Upper lobe of right lung (tissue), 1 donor: ENCODE data around the gene RNF223. TPM values are rescaled to one million over a fixed set of nuclear protein-coding genes. Genes with fewer than 3 reads are reported as not detected.
A peak's percentile ranks its signal among the peaks of the same experiment; 100 is the strongest.
"Not testable (repeated sequence)": the region's sequence is repeated elsewhere in the genome, so short reads cannot be mapped to it uniquely, and the experiment has no call there.

Experiments
- ATAC-seq: fragments of 200-7000 bp; cut with Tn5 transposase; one replicate; pipeline ENCODE4 v1.9.1; 2020; ENCODE audit warnings: mild to moderate bottlenecking, moderate library complexity
- DNase-seq: peaks from one replicate; pipeline ENCODE4 v3.0.0-alpha.2; 2020
- H3K27ac ChIP-seq: fragments of 200-600 bp; one replicate; pipeline ENCODE4 v1.8.0; 2022
- H3K27me3 ChIP-seq: fragments of 200-600 bp; one replicate; pipeline ENCODE4 v1.8.0; 2022; ENCODE audit warnings: mild to moderate bottlenecking
- H3K36me3 ChIP-seq: fragments of 200-600 bp; one replicate; pipeline ENCODE4 v1.8.0; 2022
- H3K4me1 ChIP-seq: fragments of 200-600 bp; one replicate; pipeline ENCODE4 v1.8.0; 2022
- H3K4me3 ChIP-seq: fragments of 200-600 bp; one replicate; pipeline ENCODE4 v1.8.0; 2022; ENCODE audit warnings: mild to moderate bottlenecking
- H3K9me3 ChIP-seq: fragments of 200-600 bp; one replicate; pipeline ENCODE4 v1.8.0; 2022
- intact Hi-C: fragments of 100-400 bp; cut with DNase I; formaldehyde crosslinking; loops from one replicate; pipeline ENCODE4 v1.11.0; 2022
- total RNA-seq: library from RNA; stranded (reverse); fragmentation: NEBNext Ultra II Directional; extraction: Animal tissue kit (Norgen Biotek cat#: 25700); gene quantifications from one replicate; pipeline ENCODE4 v1.2.1, GENCODE V29; 2021
- TF ChIP-seq, protein P1 (sequence below): fragments of 200-600 bp; IDR thresholded peaks from one replicate; pipeline ENCODE4 v1.8.0; 2022; ENCODE audit warnings: antibody characterized with exemption
- donor health status: DM: no; HTN: yes; CAD: no; lungs with severe emphysema.

The RNF223 gene
- total RNA-seq, 1 donor from 2014 or later = 0.55 TPM

GRCh38 chr1:1067860-1068516 lies 6.1 kb downstream of the RNF223 start:
- ATAC-seq = peak; percentile 38
- peak; percentile 86 for DNase-seq
- H3K27ac ChIP-seq = no peak overlapping the region
- H3K36me3 ChIP-seq = no peaks in the 10 kb centered on the region
- peaks cover 13% of the 10 kb centered on the region for H3K4me1 ChIP-seq
- H3K9me3 ChIP-seq = no peaks in the 10 kb centered on the region
- peaks cover 31% of the 10 kb centered on the region for H3K27me3 ChIP-seq
- H3K4me3 ChIP-seq = peak overlapping the region; percentile 47
- TF ChIP-seq, protein P1, sequence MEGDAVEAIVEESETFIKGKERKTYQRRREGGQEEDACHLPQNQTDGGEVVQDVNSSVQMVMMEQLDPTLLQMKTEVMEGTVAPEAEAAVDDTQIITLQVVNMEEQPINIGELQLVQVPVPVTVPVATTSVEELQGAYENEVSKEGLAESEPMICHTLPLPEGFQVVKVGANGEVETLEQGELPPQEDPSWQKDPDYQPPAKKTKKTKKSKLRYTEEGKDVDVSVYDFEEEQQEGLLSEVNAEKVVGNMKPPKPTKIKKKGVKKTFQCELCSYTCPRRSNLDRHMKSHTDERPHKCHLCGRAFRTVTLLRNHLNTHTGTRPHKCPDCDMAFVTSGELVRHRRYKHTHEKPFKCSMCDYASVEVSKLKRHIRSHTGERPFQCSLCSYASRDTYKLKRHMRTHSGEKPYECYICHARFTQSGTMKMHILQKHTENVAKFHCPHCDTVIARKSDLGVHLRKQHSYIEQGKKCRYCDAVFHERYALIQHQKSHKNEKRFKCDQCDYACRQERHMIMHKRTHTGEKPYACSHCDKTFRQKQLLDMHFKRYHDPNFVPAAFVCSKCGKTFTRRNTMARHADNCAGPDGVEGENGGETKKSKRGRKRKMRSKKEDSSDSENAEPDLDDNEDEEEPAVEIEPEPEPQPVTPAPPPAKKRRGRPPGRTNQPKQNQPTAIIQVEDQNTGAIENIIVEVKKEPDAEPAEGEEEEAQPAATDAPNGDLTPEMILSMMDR = no peak
- intact Hi-C loops = loop anchor here (10.0 kb wide), 1 partner anchor 83 kb away; the partner anchor contains the start of gene PERM1

DNA sequence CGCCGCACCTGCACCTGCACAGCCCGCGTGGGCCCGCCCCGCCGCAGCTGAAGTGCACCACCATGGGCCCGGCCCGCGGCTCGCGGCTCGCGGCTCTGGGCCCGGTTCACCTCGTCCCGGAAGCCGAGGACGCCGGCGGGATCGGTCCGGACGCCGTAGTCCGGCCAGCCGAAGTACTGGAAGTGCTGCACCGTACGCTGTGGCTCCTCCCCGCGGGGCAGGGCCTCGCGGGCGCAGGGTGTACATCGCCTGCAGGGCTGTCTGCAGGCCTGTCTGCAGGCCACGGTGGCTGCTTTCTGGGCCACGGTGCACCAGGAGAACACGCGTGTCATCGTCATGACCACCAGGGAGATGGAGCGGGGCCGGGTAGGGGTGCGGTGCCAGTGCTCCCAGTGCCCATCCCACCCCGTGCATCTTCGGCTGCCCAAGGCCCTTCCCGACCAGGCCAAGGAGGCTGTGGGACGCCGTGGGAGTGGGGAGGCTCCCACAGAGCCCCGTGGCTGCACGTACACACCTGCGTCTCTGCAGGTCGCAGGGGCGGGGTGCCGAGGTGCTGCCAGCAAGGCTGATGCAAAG lies 6.7 kb downstream of the RNF223 start:
- Histone ChIP-seq H3K9me3 (no peaks in the 10 kb centered on the region), H3K27me3 (peaks cover 36% of the 10 kb centered on the region), H3K4me1 (peaks cover 13% of the 10 kb centered on the region), H3K27ac (no peak overlapping the region), H3K36me3 (no peaks in the 10 kb centered on the region), H3K4me3 (no peak overlapping the region)
- no peak for DNase-seq
- TF ChIP-seq, protein P1 = no peak
- no peak for ATAC-seq
- intact Hi-C loops = loop anchor here (10.0 kb wide), 1 partner anchor 83 kb away; the partner anchor contains the start of gene PERM1

GRCh38 chr1:1066403-1067283 lies 7.5 kb downstream of the RNF223 start:
- H3K9me3 ChIP-seq = no peaks in the 10 kb centered on the region

GRCh38 chr1:1065940-1066304 lies 8.2 kb downstream of the RNF223 start:
- H3K27ac ChIP-seq, DNase-seq, H3K9me3 ChIP-seq, H3K36me3 ChIP-seq, H3K4me3 ChIP-seq, ATAC-seq: not testable (repeated sequence)
- Histone ChIP-seq H3K4me1 (peaks cover 13% of the 10 kb centered on the region), H3K27me3 (peaks cover 38% of the 10 kb centered on the region)
- intact Hi-C loops = loop anchor here (10.0 kb wide), 1 partner anchor 81 kb away; the partner anchor contains the start of gene PERM1

More at GRCh38 chr1:1066403-1067283, 7.5 kb downstream of the RNF223 start:
- intact Hi-C loops = loop anchor here (10.0 kb wide), 1 partner anchor 82 kb away; the partner anchor contains the start of gene PERM1
- DNase-seq = no peak
- no peak for ATAC-seq
- Histone ChIP-seq H3K27me3 (peaks cover 36% of the 10 kb centered on the region), H3K27ac (no peak overlapping the region), H3K36me3 (no peaks in the 10 kb centered on the region), H3K4me3 (no peak overlapping the region), H3K4me1 (peaks cover 13% of the 10 kb centered on the region)
- TF ChIP-seq, protein P1 = no peak

- no peak overlapping the region for H3K4me3 ChIP-seq
- H3K4me1 ChIP-seq = peaks cover 13% of the 10 kb centered on the region
- H3K36me3 ChIP-seq = no peaks in the 10 kb centered on the region
- peaks cover 41% of the 10 kb centered on the region for H3K27me3 ChIP-seq
- TF ChIP-seq, protein P1 = no peak
- ATAC-seq (no peak), DNase-seq (no peak)
- H3K27ac ChIP-seq = no peak overlapping the region
- intact Hi-C loops = loop anchor here (10.0 kb wide), 1 partner anchor 81 kb away; the partner anchor contains the start of gene PERM1
- no peaks in the 10 kb centered on the region for H3K9me3 ChIP-seq
These were observed 8.7 kb downstream of the RNF223 start for GRCh38 chr1:1065265-1065939.
